ENCODE data around the gene CELSR2. TPM values are rescaled to one million over a fixed set of nuclear protein-coding genes. Genes with fewer than 3 reads are reported as not detected.

CELSR2 gene
- total and polyA plus RNA-seq, 9 donors: 0.90 to 17.1 (median 3.1) TPM

DNA sequence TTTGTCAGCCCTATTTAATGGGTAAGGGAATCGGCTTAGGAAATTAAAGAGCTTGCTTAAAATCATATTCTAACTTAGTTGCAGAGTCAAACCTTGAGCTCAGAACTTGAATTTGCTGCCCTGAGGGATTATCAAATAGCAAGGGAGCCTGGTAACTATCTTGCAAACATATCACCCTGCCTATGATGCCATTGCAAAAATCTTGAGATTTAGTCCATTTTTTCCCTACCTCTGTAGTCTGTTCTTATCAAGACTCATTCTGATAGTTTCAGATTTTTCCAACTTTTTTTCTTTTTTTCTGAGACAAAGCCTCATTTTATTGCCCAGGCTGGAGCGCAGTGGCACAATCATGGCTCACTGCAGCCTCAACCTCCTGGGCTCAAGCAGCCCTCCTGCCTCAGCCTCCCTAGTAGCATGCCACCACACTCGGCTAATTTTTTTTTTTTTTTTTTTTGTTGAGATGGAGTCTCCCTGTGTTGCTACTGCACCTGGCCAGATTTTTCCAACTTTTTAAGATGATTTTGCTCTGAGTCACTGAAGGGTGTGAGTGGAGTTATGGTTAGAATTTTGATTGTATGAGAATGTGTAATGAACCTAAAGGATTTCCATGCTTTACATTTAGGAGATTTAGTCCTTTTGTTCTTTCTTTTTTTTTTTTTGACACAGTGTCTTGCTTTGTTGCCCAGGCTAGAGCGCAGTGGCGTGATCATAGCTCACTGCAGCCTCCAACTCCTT lies 23.5 kb upstream of the CELSR2 start:
- H3K36me3 ChIP-seq: no peaks in the 10 kb centered on the region
- WGBS, 3 donors: 93 to 97% (median 94%) methylated on average over 5 of the region's 5 CpGs

GRCh38 chr1:109228167-109228566 lies 21.2 kb upstream of the CELSR2 start:
- no peaks in the 10 kb centered on the region for H3K4me1 ChIP-seq (ENCODE audit: insufficient read depth)
- H3K27me3 ChIP-seq: no peaks in the 10 kb centered on the region
- H3K4me3 ChIP-seq: no peak overlapping the region
- H3K27ac ChIP-seq: no peak overlapping the region
- no peaks in the 10 kb centered on the region for H3K36me3 ChIP-seq
- intact Hi-C loops (cut with DNase I): no loop called here
- TF ChIP-seq POLR2A (IDR thresholded peaks at IDR 0.05) (no peak), CTCF (IDR thresholded peaks at IDR 0.05) (no peak), EP300 (IDR thresholded peaks at IDR 0.05) (no peak)
- no peaks in the 10 kb centered on the region for H3K9me3 ChIP-seq
- WGBS, 3 donors: 73 to 80% (median 74%) methylated on average over 3 of the region's 3 CpGs
- no peak for DNase-seq

More for the DNA sequence above, 23.5 kb upstream of the CELSR2 start:
- intact Hi-C loops (cut with DNase I): no loop called here
- Histone ChIP-seq H3K4me3 (no peak overlapping the region), H3K27me3 (no peaks in the 10 kb centered on the region), H3K9me3 (no peaks in the 10 kb centered on the region), H3K4me1 (ENCODE audit: insufficient read depth) (no peaks in the 10 kb centered on the region), H3K27ac (no peak overlapping the region)
- DNase-seq: no peak
- TF ChIP-seq CTCF (IDR thresholded peaks at IDR 0.05) (no peak), EP300 (IDR thresholded peaks at IDR 0.05) (no peak), POLR2A (IDR thresholded peaks at IDR 0.05) (no peak)

- no peak overlapping the region for H3K27ac ChIP-seq
- WGBS, 3 donors: 71 to 75% (median 72%) methylated on average over 13 of the region's 13 CpGs
- no peaks in the 10 kb centered on the region for H3K4me1 ChIP-seq (ENCODE audit: insufficient read depth)
- intact Hi-C loops (cut with DNase I): no loop called here
- H3K9me3 ChIP-seq: no peaks in the 10 kb centered on the region
- H3K36me3 ChIP-seq: no peaks in the 10 kb centered on the region
- DNase-seq: no peak
- H3K4me3 ChIP-seq: no peak overlapping the region
- no peaks in the 10 kb centered on the region for H3K27me3 ChIP-seq
- no peak for TF ChIP-seq CTCF (IDR thresholded peaks at IDR 0.05)
- no peak for TF ChIP-seq EP300 (IDR thresholded peaks at IDR 0.05)
- TF ChIP-seq POLR2A (IDR thresholded peaks at IDR 0.05): no peak
Observed at GRCh38 chr1:109229531-109230127, 19.7 kb upstream of the CELSR2 start.

- H3K4me3 ChIP-seq: no peak overlapping the region
- DNase-seq: no peak
- intact Hi-C loops (cut with DNase I): no loop called here
- H3K27me3 ChIP-seq: no peaks in the 10 kb centered on the region
- no peaks in the 10 kb centered on the region for H3K9me3 ChIP-seq
- no peaks in the 10 kb centered on the region for H3K4me1 ChIP-seq (ENCODE audit: insufficient read depth)
- H3K36me3 ChIP-seq: no peaks in the 10 kb centered on the region
- WGBS, 3 donors: 69 to 77% (median 77%) methylated on average over 3 of the region's 3 CpGs
- H3K27ac ChIP-seq: no peak overlapping the region
- TF ChIP-seq EP300 (IDR thresholded peaks at IDR 0.05) (no peak), CTCF (IDR thresholded peaks at IDR 0.05) (no peak), POLR2A (IDR thresholded peaks at IDR 0.05) (no peak)
Observed at GRCh38 chr1:109231066-109231465, 18.3 kb upstream of the CELSR2 start.
